ENCODE results near the gene HTR1B.

Gene HTR1B

GRCh38 chr6:77450924-77451323, 12.4 kb downstream of the HTR1B start:
- Histone ChIP-seq H3K27ac (no peak overlapping the region), H3K9me3 (ENCODE audit: low read depth, low read length) (no peaks in the 10 kb centered on the region), H3K4me3 (no peak overlapping the region), H3K36me3 (ENCODE audit: insufficient read depth, low read length) (no peaks in the 10 kb centered on the region), H3K9ac (ENCODE audit: insufficient read length) (no peak overlapping the region)
- TF ChIP-seq EZH2 (IDR thresholded peaks at IDR 0.05) = no peak
- TF ChIP-seq FOXP2 (optimal IDR thresholded peaks at IDR 0.05; ENCODE audit: control extremely low read depth, extremely low read length, insufficient read depth) = no peak
- no peak for TF ChIP-seq POLR2AphosphoS5 (IDR thresholded peaks at IDR 0.05; ENCODE audit: borderline replicate concordance, low read depth, low read length)
- no peak for DNase-seq (ENCODE audit: low read depth, low spot score)

GRCh38 chr6:77448546-77448945, 14.7 kb downstream of the HTR1B start:
- Histone ChIP-seq H3K27ac (no peak overlapping the region), H3K9me3 (ENCODE audit: low read depth, low read length) (no peaks in the 10 kb centered on the region), H3K36me3 (ENCODE audit: insufficient read depth, low read length) (no peaks in the 10 kb centered on the region), H3K4me3 (no peak overlapping the region), H3K9ac (ENCODE audit: insufficient read length) (no peak overlapping the region)
- no peak for DNase-seq (ENCODE audit: low read depth, low spot score)
- no peak for TF ChIP-seq POLR2AphosphoS5 (IDR thresholded peaks at IDR 0.05; ENCODE audit: borderline replicate concordance, low read depth, low read length)
- TF ChIP-seq FOXP2 (optimal IDR thresholded peaks at IDR 0.05; ENCODE audit: control extremely low read depth, extremely low read length, insufficient read depth) = no peak
- TF ChIP-seq EZH2 (IDR thresholded peaks at IDR 0.05) = no peak

- no peaks in the 10 kb centered on the region for H3K36me3 ChIP-seq (ENCODE audit: insufficient read depth, low read length)
- TF ChIP-seq POLR2AphosphoS5 (IDR thresholded peaks at IDR 0.05; ENCODE audit: borderline replicate concordance, low read depth, low read length) (no peak), EZH2 (IDR thresholded peaks at IDR 0.05) (no peak), FOXP2 (optimal IDR thresholded peaks at IDR 0.05; ENCODE audit: control extremely low read depth, extremely low read length, insufficient read depth) (no peak)
- no peak overlapping the region for H3K9ac ChIP-seq (ENCODE audit: insufficient read length)
- no peak overlapping the region for H3K4me3 ChIP-seq
- no peaks in the 10 kb centered on the region for H3K9me3 ChIP-seq (ENCODE audit: low read depth, low read length)
- no peak overlapping the region for H3K27ac ChIP-seq
- no peak for DNase-seq (ENCODE audit: low read depth, low spot score)
Measured at GRCh38 chr6:77447254-77447653, 16.0 kb downstream of the HTR1B start.

- TF ChIP-seq EZH2 (IDR thresholded peaks at IDR 0.05) (no peak), POLR2AphosphoS5 (IDR thresholded peaks at IDR 0.05; ENCODE audit: borderline replicate concordance, low read depth, low read length) (no peak), FOXP2 (optimal IDR thresholded peaks at IDR 0.05; ENCODE audit: control extremely low read depth, extremely low read length, insufficient read depth) (no peak)
- no peak overlapping the region for H3K4me3 ChIP-seq
- H3K36me3 ChIP-seq (ENCODE audit: insufficient read depth, low read length) = no peaks in the 10 kb centered on the region
- no peak overlapping the region for H3K9ac ChIP-seq (ENCODE audit: insufficient read length)
- no peaks in the 10 kb centered on the region for H3K9me3 ChIP-seq (ENCODE audit: low read depth, low read length)
- no peak overlapping the region for H3K27ac ChIP-seq
- no peak for DNase-seq (ENCODE audit: low read depth, low spot score)
Measured at GRCh38 chr6:77446249-77446648, 17.0 kb downstream of the HTR1B start.

- no peak overlapping the region for H3K27ac ChIP-seq
- H3K9ac ChIP-seq (ENCODE audit: insufficient read length) = no peak overlapping the region
- no peaks in the 10 kb centered on the region for H3K9me3 ChIP-seq (ENCODE audit: low read depth, low read length)
- no peak for DNase-seq (ENCODE audit: low read depth, low spot score)
- H3K4me3 ChIP-seq = no peak overlapping the region
- H3K36me3 ChIP-seq (ENCODE audit: insufficient read depth, low read length) = no peaks in the 10 kb centered on the region
- TF ChIP-seq EZH2 (IDR thresholded peaks at IDR 0.05) (no peak), POLR2AphosphoS5 (IDR thresholded peaks at IDR 0.05; ENCODE audit: borderline replicate concordance, low read depth, low read length) (no peak), FOXP2 (optimal IDR thresholded peaks at IDR 0.05; ENCODE audit: control extremely low read depth, extremely low read length, insufficient read depth) (no peak)
Measured at GRCh38 chr6:77445214-77445613, 18.1 kb downstream of the HTR1B start.

DNA sequence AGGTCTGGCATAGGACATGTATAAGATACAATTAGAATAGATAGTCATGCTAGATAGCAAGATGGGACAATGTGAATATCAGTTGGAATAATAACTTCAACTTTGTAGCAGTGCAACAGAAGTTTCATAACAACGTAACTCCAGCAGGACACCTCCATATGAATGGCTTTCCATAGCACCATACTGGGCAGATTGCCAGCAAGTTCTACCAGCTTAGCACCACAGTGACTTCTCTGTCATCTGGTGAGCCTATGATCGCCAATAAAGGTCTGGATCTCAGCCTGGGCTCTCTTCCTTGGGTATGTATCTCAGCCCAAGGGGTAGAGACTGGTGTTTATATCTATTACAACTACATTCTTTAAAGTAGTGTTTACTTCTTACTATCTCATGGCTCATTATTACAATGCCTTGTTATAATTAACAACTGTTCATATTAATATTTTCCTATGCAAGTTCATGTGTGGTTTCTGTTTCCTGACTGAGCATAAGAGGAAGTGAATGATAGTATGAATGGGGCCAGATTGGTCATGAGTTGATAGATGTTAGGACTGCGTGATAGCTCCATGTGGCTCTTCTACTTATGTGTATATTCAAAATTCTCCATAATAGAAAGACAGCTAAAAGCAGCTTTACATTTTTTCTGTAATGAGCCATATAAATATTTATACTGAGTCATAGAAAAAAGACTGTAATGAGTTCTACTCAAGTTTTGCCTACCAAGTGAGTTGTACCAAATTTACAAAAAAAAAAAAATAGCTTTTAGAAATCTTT, 22.9 kb downstream of the HTR1B start:
- DNase-seq (ENCODE audit: low read depth, low spot score) = no peak
- H3K27ac ChIP-seq = no peak overlapping the region
- TF ChIP-seq POLR2AphosphoS5 (IDR thresholded peaks at IDR 0.05; ENCODE audit: borderline replicate concordance, low read depth, low read length) (no peak), EZH2 (IDR thresholded peaks at IDR 0.05) (no peak), FOXP2 (optimal IDR thresholded peaks at IDR 0.05; ENCODE audit: control extremely low read depth, extremely low read length, insufficient read depth) (no peak)
- no peak overlapping the region for H3K9ac ChIP-seq (ENCODE audit: insufficient read length)
- H3K9me3 ChIP-seq (ENCODE audit: low read depth, low read length) = no peaks in the 10 kb centered on the region
- no peak overlapping the region for H3K4me3 ChIP-seq
- no peaks in the 10 kb centered on the region for H3K36me3 ChIP-seq (ENCODE audit: insufficient read depth, low read length)

DNA sequence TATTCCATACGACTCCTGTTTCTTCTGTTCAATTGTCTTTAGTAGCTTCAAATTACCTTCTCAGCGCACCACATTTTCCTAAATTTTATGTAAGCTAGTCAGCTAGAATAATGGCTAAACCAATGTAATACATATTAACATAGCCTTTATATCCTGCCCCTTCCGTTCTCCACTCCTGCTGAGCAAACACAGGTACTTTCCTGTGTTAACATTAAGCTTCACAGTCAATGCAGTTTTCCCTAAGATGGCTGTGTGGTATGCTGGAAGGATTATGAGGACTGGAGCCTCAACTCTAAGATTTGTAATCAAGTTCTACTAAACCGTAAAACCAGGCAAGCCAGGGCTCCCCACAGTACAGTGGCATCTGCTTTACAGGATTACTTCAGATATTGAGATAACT, 29.4 kb downstream of the HTR1B start:
- no peak for DNase-seq (ENCODE audit: low read depth, low spot score)
- TF ChIP-seq EZH2 (IDR thresholded peaks at IDR 0.05) (no peak), POLR2AphosphoS5 (IDR thresholded peaks at IDR 0.05; ENCODE audit: borderline replicate concordance, low read depth, low read length) (no peak), FOXP2 (optimal IDR thresholded peaks at IDR 0.05; ENCODE audit: control extremely low read depth, extremely low read length, insufficient read depth) (no peak)
- Histone ChIP-seq H3K9me3 (ENCODE audit: low read depth, low read length) (no peaks in the 10 kb centered on the region), H3K9ac (ENCODE audit: insufficient read length) (no peak overlapping the region), H3K27ac (no peak overlapping the region), H3K4me3 (no peak overlapping the region), H3K36me3 (ENCODE audit: insufficient read depth, low read length) (no peaks in the 10 kb centered on the region)

- TF ChIP-seq EZH2 (IDR thresholded peaks at IDR 0.05) = no peak
- TF ChIP-seq FOXP2 (optimal IDR thresholded peaks at IDR 0.05; ENCODE audit: control extremely low read depth, extremely low read length, insufficient read depth) = no peak
- TF ChIP-seq POLR2AphosphoS5 (IDR thresholded peaks at IDR 0.05; ENCODE audit: borderline replicate concordance, low read depth, low read length) = no peak
- H3K27ac ChIP-seq = no peak overlapping the region
- no peak overlapping the region for H3K9ac ChIP-seq (ENCODE audit: insufficient read length)
- H3K36me3 ChIP-seq (ENCODE audit: insufficient read depth, low read length) = no peaks in the 10 kb centered on the region
- DNase-seq (ENCODE audit: low read depth, low spot score) = no peak
- H3K9me3 ChIP-seq (ENCODE audit: low read depth, low read length) = no peaks in the 10 kb centered on the region
- no peak overlapping the region for H3K4me3 ChIP-seq
Measured at GRCh38 chr6:77430504-77430903, 32.8 kb downstream of the HTR1B start.

DNA sequence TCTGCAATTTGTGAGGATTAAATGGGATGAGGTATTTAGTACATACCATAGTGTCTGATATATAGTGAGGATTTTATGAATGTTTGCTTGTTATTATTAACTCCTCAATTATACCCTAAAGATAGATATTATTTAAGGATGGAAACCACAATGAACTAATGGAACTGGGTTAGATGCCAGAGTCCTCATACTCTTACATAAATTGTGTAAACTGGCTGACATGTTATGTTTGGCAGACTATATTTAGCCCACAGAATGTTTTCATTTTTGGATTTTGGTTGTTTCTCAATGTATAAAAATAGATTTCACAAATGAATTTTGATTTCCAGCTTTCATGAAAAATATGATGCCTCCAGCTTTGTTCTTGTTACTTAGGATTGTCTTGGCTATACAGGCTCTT, 37.6 kb downstream of the HTR1B start:
- no peak overlapping the region for H3K27ac ChIP-seq
- no peaks in the 10 kb centered on the region for H3K36me3 ChIP-seq (ENCODE audit: insufficient read depth, low read length)
- H3K4me3 ChIP-seq = no peak overlapping the region
- no peak for DNase-seq (ENCODE audit: low read depth, low spot score)
- TF ChIP-seq FOXP2 (optimal IDR thresholded peaks at IDR 0.05; ENCODE audit: control extremely low read depth, extremely low read length, insufficient read depth) = no peak
- no peak for TF ChIP-seq EZH2 (IDR thresholded peaks at IDR 0.05)
- TF ChIP-seq POLR2AphosphoS5 (IDR thresholded peaks at IDR 0.05; ENCODE audit: borderline replicate concordance, low read depth, low read length) = no peak
- no peak overlapping the region for H3K9ac ChIP-seq (ENCODE audit: insufficient read length)
- no peaks in the 10 kb centered on the region for H3K9me3 ChIP-seq (ENCODE audit: low read depth, low read length)

All from SK-N-MC (cell line).